ENCODE results near the gene LRRC7.

GRCh38 chr1:70086897-70087296 is 519.2 kb downstream of the LRRC7 start:
- no peak for TF ChIP-seq POLR2A (IDR thresholded peaks at IDR 0.05; ENCODE audit: low read depth, low read length)
- no peak for TF ChIP-seq POLR2AphosphoS5 (IDR thresholded peaks at IDR 0.05; ENCODE audit: low read depth, low read length)

Measured in GM12892 (cell line).